ENCODE results near the gene TPK1. TPM values are rescaled to one million over a fixed set of nuclear protein-coding genes. Genes with fewer than 3 reads are reported as not detected.

Gene TPK1
- total and polyA plus RNA-seq, 2 of the 8 experiments (the other 6 are each of a cell fraction or from before 2014, with no cell fraction given): 1.9 to 2.7 TPM

GRCh38 chr7:144403102-144403501, 432.8 kb downstream of the TPK1 start (continued):
- TF ChIP-seq YY1 (IDR thresholded peaks at IDR 0.05; ENCODE audit: low read depth, low read length) (no peak), SAP30 (IDR thresholded peaks at IDR 0.05; ENCODE audit: insufficient read depth, insufficient replicate concordance, low read length) (no peak), KDM5A (IDR thresholded peaks at IDR 0.05; ENCODE audit: low read length) (no peak), SIN3A (conservative IDR thresholded peaks at IDR 0.05 in 1 of 2, IDR thresholded peaks at IDR 0.05 in 1 of 2; ENCODE audit: low read depth in 1 of 2, low read length in 2 of 2) (no peak), KDM1A (IDR thresholded peaks at IDR 0.05; ENCODE audit: borderline replicate concordance, low read length) (no peak), EZH2 (IDR thresholded peaks at IDR 0.05; ENCODE audit: low read depth, low read length, severe bottlenecking) (no peak)

Small RNA genes within 50 kb of the gene (small RNA-seq; reads per million reads assigned to genes)
- gene RNU6ATAC40P (ENCODE audit: insufficient read depth): not detected

Data from H1 (cell line).